T-helper 1 cell (primary cell): ENCODE measurements around the gene ADARB2.
"Not testable (repeated sequence)": the region's sequence is repeated elsewhere in the genome, so short reads cannot be mapped to it uniquely, and the experiment has no call there.

ENCODE experiments used
- DNase-seq, 5 donors: peaks; one replicate each; pipeline ENCODE4 v3.0.0-alpha.2; 2012 to 2020

The ADARB2 gene

DNA sequence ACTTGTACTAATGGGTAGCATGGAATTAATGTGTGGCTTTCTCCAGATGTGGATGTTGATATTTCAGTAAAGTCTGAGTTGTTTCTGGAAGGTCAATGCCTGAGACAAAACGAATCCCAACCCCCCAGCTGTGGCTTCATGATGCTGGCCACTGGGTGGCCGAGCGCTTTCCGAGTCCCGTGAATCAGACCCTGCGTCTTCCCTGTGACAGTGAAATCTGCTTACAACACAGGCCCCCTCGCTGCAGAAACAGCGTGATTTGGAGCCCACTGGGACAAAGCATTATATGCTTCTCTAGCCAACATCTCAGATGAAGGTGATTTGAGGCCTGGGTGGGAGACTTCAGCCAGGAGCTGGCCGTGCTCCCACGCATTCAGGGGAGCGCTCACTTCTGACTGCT, 556.5 kb downstream of the ADARB2 start:
- DNase-seq: no peak

DNA sequence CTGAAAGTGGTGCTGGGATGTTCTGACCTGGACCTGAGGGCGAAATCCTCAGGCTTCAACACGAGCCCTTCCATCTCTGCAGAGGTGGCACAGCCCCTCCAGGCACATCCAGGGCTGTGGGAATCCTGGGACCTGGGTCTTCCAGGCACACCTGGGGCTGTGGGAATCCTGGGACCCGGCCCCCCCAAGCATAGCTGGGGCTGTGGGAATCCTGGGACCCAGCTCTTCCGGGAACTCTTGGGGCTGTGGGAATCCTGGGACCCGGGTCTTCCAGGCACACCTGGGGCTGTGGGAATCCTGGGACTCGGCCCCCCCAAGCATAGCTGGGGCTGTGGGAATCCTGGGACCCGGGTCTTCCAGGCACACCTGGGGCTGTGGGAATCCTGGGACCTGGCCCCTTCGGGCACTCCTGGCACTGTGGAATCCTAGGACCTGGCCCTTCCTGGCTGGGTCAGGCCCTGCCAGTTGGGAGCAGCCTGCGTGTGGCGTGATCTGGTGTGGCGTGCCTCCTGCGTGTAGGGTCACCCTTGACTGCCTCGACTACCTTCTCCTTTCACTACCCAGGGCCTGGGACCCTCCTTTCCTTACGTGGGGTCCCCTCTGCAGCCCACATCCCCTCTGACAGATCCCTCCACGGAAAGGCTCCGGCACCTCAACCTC, 557.1 kb downstream of the ADARB2 start:
- no peak for DNase-seq

DNA sequence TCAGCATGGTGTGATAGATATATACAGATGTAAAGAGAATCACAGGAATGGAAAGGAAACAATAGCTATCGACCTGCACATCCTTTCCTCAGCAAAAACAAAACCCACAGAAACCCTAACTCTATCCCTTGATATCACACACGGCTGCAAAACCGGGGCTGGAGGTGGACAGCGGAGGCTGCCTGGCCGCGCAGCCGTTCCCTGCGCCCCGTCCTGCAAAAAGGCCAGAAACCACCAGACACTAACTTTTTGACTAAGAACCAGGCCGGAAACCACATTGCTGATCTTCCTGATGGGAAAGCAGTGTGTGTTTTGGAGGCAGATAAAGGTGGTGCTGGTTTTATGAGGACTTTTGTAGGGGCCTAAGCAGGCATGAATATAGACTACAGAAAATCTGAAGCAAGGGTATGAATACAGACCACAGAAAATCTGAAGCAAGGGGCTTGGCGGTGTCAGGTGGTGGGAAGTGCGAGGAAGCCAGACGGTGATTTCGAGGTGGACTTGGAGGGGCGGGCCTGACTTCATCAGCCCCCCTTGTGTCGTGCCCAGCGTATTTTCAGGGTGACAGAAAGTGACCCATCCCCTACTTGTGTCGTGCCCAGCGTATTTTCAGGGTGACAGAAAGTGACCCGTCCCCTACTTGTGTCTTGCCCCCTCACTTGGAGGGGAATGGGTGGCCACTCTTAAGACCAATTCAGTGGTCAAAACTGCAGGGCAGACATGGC, 557.8 kb downstream of the ADARB2 start:
- no peak for DNase-seq

DNA sequence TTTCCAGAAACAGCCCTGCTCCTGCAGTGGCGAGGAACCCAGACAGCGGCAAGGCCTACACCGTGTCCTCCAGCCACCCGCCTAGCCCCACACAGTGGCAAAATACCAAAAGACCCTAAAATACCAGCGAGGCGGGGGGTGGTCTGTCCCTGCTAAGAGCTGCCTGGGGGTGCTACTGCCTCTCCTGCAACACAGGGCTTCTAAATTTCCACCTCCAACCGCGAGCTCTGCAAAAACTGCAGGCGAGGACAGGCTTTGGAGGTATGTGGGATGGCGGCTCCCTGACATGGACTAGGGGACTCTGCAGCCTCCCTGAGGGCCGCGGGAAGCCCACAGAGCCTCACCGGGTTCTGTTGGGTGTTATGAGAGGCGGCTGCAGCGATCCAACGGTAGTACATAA, 558.8 kb downstream of the ADARB2 start:
- no peak for DNase-seq

DNA sequence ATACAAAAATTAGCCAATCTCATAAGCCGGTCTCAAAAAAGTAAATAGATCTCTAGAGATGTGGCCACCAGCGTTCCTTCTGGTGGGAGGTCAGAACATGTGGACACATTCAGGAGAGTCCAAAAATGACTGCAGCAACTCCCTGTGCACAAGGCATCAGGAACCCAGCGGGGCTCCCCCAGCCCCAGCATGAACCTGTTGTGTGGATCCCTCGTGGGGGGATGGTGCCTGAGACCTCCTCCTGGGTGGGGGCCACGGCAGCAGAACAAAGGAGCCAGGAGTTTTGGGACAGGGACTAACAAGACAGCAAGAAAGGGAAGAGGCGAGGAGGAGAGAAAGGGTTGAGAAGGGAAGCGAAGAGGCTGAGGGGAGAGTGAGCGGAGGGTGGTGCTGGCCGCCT, 559.4 kb downstream of the ADARB2 start:
- no peak for DNase-seq

DNA sequence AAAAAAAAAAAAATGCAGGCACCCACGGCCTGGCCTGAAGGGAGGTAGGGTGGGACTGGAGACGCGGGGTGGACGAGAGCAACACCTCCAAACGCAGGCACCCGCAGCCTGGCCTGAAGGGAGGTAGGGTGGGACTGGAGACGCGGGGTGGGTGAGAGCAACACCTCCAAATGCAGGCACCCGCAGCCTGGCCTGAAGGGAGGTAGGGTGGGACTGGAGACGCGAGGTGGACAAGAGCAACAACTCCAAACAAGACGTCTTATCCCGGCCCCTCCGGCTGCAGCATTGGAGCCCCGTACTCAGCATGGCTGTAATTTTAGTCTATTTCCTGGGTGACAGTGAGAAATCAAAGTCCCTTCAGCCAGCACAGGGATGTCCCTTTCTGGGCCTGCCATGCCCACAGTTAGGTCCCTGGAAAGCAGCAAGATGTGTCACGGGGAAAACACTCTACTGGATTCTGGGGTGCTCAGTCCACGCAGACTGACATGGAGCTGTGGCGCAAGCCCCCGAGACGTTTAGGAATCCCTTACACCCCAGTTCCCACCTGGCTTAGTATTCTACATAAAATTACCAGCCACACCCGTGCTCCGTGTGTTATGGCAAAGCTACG, 561.3 kb downstream of the ADARB2 start:
- DNase-seq: no peak

DNA sequence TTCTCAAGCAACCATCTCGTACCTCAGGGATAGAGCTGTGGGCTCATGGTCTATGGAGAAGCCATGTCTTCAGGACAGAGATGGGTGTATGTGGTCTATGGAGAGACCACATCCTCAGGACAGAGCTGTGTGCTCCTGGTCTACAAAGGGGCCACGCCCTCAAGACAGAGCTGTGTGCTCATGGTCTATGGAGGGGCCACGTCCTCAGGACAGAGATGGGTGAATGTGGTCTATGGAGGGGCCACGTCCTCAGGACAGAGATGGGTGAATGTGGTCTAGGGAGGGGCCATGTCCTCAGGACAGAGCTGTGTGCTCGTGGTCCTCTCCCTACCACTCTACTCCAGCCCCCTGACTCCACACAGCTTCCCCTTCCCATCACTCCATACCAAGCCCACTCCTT, 563.3 kb downstream of the ADARB2 start:
- DNase-seq: no peak

DNA sequence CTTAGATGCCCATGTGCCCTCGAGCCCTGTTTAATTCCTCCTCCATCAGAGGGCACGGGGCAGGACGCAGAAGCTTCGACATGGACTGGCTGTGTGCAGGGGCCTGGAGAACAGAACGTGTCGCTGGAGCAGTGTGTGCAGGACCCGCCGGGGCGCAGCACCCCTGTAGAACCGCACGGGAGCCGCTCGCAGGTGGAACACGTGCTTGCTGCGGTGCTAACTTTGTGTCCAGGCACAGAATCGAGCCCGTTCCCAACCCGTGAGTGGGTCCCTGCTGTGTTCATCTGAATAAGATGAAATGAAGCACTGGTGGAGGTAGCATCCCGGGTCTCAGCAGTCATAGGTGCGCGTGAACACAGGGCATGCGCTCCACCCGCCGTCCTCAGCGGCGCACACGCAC, 564.2 kb downstream of the ADARB2 start:
- DNase-seq: no peak

DNA sequence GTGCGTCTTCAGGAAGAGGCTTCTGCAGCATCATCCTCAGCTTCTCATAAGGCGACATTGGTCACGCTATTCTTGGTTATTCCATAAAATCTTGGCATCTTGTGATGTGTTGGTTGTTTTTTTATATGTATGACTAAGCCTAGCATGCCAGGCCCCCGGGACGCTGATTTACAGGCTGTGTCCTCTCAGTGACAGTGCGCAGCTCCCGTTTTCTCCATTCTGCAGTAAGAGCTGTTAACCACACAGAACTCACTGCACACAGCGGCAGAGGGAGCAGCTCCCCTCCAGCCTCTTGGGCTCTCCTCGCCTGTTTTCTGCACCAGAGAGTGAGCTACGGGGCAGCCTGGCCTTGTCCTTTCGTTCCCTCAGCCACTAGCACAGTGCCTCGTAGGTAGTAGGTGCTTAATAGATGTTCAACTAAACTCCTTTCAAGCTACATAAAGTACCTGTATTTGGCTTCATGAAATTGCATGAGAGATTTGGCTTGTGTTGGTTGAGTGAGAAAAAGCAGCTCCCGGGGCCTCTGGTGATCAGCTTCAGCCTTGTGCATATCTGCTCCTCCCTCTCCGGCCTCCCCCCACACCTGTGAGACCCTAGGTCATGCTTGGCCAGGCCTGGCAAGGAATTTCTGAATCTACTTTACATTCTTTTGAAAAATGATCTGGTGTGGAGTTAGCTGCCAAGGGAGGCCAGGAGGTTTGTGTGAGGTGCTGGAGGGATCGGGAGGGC, 564.9 kb downstream of the ADARB2 start:
- no peak for DNase-seq

DNA sequence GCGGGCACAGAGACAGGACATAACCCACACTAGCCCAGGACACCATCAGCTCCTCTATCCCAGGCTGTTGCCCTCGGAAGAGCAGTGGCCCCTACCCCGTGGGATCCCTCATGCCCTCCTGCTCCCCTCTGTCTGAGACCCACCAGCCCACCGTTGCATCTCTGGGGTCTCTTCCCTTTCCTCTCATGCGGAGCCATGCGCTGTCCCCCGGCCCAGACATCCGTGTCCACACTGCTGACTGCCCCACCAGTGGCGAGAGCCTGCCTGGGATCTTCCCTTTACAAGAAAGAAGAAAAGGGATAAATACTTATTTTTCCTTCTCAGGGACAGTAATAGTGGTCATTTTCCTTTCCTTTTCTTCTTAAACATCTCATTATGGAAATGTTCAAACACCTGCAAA, 565.7 kb downstream of the ADARB2 start:
- DNase-seq: no peak

DNA sequence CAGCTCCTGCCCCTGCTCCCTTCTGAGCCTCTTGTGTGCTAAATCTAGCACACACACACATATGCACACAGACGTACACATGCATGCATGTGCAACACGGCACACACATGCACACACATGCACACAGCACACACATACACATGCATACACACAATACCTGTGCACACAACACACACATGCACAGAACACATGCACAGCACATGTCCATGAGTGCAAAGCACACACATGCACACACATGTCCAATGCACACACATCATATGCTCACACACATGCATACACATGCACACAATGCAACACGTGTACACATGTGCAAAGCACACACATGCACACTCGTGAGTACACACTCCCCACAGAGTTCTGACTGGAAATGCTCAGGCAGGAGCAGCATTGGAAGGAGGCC, 566.1 kb downstream of the ADARB2 start:
- DNase-seq: no peak

DNA sequence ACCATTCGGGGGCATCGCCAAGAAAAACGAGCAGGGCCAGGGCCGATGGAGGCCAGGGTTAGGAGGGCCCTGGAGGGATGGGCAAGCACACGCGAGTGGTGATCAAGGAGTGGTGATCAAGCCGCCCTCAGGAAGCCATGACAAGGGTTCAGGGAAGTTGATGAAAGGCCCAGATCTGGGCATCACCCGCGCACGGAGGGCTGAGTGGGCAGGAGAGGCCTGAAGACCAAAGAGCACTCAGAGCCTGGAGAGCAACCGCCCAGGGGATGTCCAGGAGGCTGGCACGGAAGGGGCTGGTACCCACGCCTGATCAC, 566.5 kb downstream of the ADARB2 start:
- no peak for DNase-seq

DNA sequence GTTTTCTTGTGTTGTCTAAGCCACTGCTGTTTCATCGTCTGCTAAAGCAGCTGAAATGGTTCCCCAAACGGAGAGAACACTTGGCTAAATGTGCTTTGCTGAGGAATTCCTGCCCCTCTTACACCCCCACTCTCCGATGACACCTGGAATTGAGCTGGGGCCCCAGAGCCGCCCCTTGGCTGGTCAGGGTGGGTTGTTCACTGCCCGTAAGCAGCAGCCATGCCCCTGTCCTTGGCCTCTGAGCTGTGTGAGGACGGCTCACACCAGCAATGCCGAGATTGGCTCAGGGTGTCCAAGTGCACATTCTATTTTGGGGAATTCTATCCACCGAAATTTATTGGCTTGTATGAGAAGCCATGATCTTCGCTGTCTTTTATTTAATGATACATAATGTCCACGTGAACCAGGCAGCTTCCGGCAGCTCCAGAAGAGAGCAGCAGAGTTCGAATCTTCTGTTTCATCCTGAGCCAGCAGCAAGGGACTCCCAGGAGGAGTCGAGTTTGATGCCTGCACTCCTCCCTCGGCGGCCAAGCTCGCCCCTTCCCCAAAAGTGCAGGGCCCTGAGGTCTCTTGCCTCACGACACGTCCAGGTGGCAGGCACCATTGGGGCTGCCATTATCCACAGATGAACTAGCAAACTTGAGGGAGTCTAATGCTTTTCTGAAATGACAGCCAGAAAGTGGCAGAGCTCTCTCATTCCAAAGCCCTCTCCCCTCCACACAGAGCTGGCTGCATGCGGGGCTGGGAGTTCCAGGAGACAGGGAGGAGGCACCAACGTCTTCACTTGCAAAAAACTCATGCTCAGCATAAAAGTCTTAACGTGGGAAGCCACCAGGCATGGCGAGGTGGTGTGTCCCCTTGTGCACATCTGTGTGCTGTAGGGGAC, 567.1 kb downstream of the ADARB2 start:
- no peak for DNase-seq

DNA sequence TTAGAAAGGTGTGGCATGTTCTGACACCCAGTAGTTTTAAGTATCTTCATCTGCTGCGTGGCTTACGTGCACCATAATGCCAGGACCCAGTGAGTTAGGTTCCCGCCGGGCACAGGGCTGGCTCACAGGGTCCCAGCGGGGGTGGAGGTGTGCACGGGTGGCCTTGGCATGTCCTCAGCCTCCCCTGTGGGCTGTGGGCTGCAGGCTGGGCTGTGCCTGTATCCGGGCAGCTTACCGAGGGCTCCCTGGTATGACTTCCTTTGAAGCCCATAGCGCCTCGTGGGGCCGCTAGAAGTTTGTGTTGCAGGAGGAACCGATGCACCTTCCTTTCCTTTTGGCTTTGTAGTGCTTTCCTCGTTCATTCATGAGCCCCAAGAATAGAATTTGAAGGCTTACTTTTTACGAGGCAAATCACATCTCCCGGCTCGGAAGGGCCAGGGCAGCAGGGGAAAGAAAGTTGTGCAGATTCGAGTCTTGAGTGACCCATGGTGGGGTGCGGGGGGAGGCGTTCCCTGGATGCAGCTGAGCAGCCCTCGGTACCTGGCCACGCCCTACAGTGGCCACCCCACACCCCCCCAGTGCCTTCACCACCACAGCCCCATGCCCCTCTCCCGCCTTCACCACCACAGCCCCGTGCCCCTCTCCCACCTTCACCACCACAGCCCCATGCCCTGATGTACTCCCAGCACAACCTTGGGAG, 568.0 kb downstream of the ADARB2 start:
- DNase-seq: no peak

DNA sequence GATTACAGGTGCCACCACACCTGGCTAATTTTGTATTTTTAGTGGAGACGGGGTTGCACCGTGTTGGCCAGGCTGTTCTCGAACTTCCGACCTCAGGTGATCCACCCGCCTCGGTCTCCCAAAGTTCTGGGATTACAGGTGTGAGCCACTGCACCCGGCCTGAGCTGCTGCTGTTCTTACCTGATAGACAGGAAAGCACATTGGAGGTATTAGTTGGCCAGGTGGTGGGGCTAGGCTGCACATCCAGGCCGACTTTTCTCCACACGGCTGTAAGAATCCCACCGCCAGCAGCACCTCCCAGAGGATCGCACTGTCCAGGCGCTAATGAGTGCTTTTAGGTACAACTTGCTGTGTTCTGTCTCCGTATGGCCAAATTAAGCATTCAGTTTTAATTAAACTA, 568.6 kb downstream of the ADARB2 start:
- DNase-seq: no peak

DNA sequence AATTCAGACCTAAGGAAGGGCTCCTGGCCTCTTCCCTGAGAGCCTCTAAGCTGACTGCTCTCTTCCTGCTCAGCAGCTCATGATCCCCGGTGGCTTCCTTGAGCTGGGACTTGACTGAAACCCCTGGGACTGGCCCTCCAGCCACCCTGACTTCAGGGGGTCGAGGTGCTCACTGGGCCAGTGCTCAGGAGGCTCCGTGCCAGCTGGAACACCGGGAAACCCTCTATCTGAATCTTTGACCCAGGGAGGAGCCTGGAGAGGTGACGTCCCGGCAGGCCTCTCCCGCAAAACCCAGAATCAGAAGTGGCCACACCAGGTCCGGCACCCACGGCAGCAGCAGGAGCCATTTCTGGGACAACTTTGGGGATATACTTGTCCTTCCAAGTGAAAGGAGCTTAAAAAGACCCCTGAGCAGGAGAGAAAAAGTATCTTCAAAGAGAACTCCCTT, 570.5 kb downstream of the ADARB2 start:
- DNase-seq: no peak

DNA sequence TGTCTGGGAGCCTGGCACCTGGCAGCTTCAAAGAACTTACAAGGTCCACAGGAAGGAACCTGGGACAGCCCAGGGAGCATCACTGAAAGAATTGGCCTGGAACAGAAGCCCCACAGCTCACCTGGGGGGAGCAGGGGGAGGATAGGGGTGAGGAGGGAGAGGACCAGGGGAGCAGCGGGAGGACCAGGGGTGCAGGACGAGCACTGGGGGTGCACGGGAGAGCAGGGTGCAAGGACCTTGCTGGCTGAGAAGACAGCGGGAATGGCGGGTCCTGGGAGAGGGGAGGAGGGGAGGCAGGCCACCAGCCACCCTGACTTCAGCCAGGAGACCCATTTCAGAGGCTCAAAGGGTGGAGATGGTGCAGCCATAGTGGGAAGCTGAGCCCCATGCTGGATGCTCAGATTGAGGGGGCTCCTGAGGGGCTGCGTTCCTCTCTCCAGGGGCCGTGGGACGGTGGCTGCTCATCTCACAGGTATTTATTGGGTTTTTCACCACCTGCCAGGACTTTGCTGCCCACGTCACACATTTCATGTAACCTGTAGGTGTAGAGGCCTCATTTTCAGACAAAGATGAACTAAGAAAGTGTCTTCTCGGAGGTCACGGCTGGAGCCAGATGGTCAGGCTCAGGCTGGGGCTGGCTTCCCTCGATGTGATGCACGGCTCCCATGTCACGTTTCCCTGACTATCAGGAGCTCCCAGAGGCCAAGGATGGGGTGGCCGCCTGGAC, 571.1 kb downstream of the ADARB2 start:
- no peak for DNase-seq

DNA sequence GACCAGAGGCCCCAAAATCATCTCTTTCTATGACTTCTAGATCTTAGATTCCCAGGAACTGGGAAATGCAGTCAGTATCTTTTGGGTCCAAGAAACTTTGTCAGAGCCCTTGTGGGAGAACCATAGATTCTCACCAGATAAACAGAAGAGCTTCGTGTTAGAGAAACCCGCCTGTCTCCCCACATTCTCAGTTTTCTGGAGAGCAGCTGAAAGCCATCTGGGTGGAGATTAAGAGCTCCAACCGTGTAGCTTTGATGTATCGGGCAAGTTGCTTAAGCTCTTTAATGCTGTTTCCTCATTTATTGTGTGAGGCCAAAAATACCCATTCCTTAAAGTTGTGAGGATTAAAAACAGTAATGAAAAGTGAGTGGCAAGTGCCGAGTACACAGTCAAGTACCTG, 573.5 kb downstream of the ADARB2 start:
- no peak for DNase-seq

DNA sequence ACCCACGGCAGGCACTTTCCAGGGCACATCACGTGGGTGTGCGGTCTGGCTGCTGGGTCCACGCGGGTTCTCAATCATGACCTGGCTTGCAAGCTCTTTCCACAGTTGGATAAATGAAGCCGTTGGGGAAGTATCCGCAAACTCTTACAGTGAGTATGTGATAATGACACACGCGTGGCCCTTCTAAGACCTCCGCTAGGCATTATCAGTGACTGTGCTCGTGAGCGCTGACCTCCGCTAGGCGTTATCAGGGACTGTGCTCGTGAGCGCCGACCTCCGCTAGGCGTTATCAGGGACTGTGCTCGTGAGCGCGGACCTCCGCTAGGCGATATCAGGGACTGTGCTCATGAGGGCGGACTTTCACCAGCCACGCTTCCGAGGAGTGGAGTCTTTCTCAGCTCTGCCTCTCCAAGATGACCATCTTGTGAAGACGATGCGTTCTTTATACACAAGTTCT, 574.1 kb downstream of the ADARB2 start:
- DNase-seq: no peak

DNA sequence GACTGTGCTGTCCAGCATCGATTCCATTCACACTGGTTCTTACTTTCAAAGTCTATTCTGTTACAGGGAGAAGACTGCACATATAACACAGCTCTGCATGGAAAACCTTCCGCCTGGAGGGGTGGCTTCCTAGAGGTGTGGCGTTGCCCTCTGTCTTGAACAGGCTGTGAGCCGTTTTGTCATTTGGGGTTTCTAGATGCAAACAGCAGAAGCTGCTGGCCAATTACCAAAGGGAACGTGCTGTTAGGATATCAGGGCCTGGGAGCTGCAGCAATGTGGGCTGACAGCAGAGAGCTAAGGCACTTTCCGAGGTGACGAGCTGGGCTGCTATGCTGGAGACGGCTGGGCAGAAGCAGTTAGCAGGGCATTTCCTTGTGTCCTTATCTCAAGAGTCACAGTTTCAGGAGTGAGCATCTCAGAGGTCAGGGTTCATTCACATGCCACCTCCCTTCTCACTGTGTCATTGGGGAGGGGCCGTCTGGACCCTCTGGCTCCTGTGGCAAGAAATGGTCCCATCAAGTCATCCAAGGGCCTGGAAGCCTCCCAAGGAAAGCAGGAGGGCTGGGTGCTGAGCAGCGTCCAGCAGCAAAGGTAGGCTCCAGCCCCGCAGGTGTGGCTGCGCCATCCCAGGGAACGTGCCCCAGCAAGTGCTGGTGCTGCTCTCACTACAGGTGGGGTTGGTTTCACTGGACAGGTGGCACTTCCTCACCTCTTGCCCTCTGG, 574.7 kb downstream of the ADARB2 start:
- no peak for DNase-seq

DNA sequence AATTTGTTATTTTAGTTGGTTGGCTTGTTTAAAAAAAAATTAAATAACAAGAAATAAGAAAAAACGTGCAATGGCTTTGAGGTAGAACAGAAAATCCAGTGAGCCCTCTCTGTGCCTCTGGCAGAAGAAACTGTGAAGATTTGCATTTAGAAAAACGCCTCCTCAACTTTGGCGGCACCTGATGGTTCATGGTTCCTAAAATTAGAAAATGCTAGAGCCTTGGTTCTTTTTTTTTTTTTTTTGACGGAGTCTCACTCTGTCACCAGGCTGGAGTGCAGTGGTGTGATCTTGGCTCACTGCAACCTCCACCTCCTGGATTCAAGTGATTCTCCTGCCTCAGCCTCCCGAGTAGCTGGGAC, 576.0 kb downstream of the ADARB2 start:
- not testable (repeated sequence) for DNase-seq
